HepG2 (cell line): ENCODE data around the gene NOB1. TPM values are rescaled to one million over a fixed set of nuclear protein-coding genes. Genes with fewer than 3 reads are reported as not detected.

Experiments used
- ARID3A ChIP-seq: IDR thresholded peaks from 2 replicates; pipeline ENCODE4 v1.6.1; 2012; ENCODE audit warnings: low read depth, low read length, improper control_type of control experiment
- GTF2F1 ChIP-seq: fragments of 150-350 bp; IDR thresholded peaks from 2 replicates; pipeline ENCODE4 v1.6.1; 2014; ENCODE audit warnings: low read length
- HNRNPLL ChIP-seq: fragments of 200-400 bp; formaldehyde crosslinking; IDR thresholded peaks from 2 replicates; pipeline ENCODE4 v1.6.1; 2017; ENCODE audit warnings: mild to moderate bottlenecking, low read depth, low read length; ENCODE audit not compliant: poor library complexity, severe bottlenecking
- RBM22 ChIP-seq: fragments of 200-400 bp; formaldehyde crosslinking; optimal IDR thresholded peaks from 2 replicates; pipeline ENCODE3; 2017; ENCODE audit warnings: mild to moderate bottlenecking, low read length, moderate library complexity
- RCOR2 ChIP-seq: IDR thresholded peaks from 2 replicates; pipeline ENCODE4 v1.6.1; 2016; ENCODE audit warnings: missing biosample characterization, missing genetic modification reagents
- SALL2 ChIP-seq: sonication (generic); formaldehyde crosslinking; IDR thresholded peaks from 2 replicates; pipeline ENCODE4 v1.8.1; 2023; ENCODE audit warnings: mild to moderate bottlenecking, missing genetic modification reagents, inconsistent platforms
- SOX6 ChIP-seq, 2 experiments: fragments of 450-650 bp in 1 of 2; sonication (generic) in 1 of 2; formaldehyde crosslinking in 1 of 2; IDR thresholded peaks; 2 replicates each; pipeline versions ENCODE4 v1.4.0 to v1.6.1; 2017 to 2020; ENCODE audit warnings: antibody characterized with exemption in 1 of 2, mild to moderate bottlenecking in 1 of 2, missing genetic modification reagents in 1 of 2
- SYNCRIP ChIP-seq: fragments of 200-400 bp; formaldehyde crosslinking; IDR thresholded peaks from 2 replicates; pipeline ENCODE4 v1.6.1; 2018; ENCODE audit warnings: mild to moderate bottlenecking, low read depth, low read length; ENCODE audit not compliant: insufficient read depth
- TAF15 ChIP-seq: fragments of 200-400 bp; formaldehyde crosslinking; IDR thresholded peaks from one replicate; pipeline ENCODE4 v1.6.1; 2018; ENCODE audit warnings: mild to moderate bottlenecking, low read depth, low read length; ENCODE audit not compliant: poor library complexity, severe bottlenecking
- TCF7L2 ChIP-seq: IDR thresholded peaks from 2 replicates; pipeline ENCODE4 v1.6.1; 2011; ENCODE audit warnings: mild to moderate bottlenecking, low read depth, low read length, moderate library complexity
- ZNF280B ChIP-seq: sonication (generic); formaldehyde crosslinking; IDR thresholded peaks from 2 replicates; pipeline ENCODE4 v1.5.0; 2020; ENCODE audit warnings: missing genetic modification reagents, mild to moderate bottlenecking, borderline replicate concordance
- ZNF430 ChIP-seq: sonication (generic); formaldehyde crosslinking; IDR thresholded peaks from 2 replicates; pipeline ENCODE4 v1.9.0; 2021; ENCODE audit warnings: mild to moderate bottlenecking, missing genetic modification reagents
- ZNF441 ChIP-seq: sonication (generic); formaldehyde crosslinking; IDR thresholded peaks from 2 replicates; pipeline ENCODE4 v1.7.0; 2021; ENCODE audit warnings: missing genetic modification reagents, borderline replicate concordance
- ZNF577 ChIP-seq: sonication (generic); formaldehyde crosslinking; IDR thresholded peaks from 2 replicates; pipeline ENCODE4 v1.4.0; 2020; ENCODE audit warnings: mild to moderate bottlenecking, low read depth, missing genetic modification reagents, borderline replicate concordance
- ZNF614 ChIP-seq: IDR thresholded peaks from 2 replicates; pipeline ENCODE4 v1.6.1; 2018; ENCODE audit warnings: missing biosample characterization, missing genetic modification reagents, inconsistent platforms, borderline replicate concordance
- ZNF660 ChIP-seq: sonication (generic); formaldehyde crosslinking; IDR thresholded peaks from 2 replicates; pipeline ENCODE4 v1.5.1; 2020; ENCODE audit warnings: mild to moderate bottlenecking, low read depth, missing genetic modification reagents, borderline replicate concordance
- ZNF891 ChIP-seq: sonication (generic); formaldehyde crosslinking; IDR thresholded peaks from 2 replicates; pipeline ENCODE4 v1.5.0; 2020; ENCODE audit warnings: mild to moderate bottlenecking, missing genetic modification reagents
- ZXDC ChIP-seq: sonication (generic); formaldehyde crosslinking; IDR thresholded peaks from 2 replicates; pipeline ENCODE4 v1.5.0; 2020; ENCODE audit warnings: mild to moderate bottlenecking, missing genetic modification reagents
- polyA plus RNA-seq, 8 experiments: library from polyadenylated mRNA; depleted of rRNA in 3 of 8; stranded (reverse) in 7 of 8; unstranded in 1 of 8; fragments of >200 nt; fragmentation: Illumina TruSeq in 4 of 8; extraction: Trizol in 4 of 8; gene quantifications; 2 replicates each; pipeline versions ENCODE4 v1.2.1 to v1.2.3, GENCODE V29; 2011 to 2016; ENCODE audit warnings: low read depth in 4 of 8, missing spikeins in 1 of 8, mixed read lengths in 1 of 8; ENCODE audit not compliant: insufficient read depth in 1 of 8
- total RNA-seq, 5 experiments: library from RNA; depleted of rRNA; stranded (reverse); fragments of >200 nt; fragmentation: Illumina TruSeq; extraction: Trizol; gene quantifications; 2 replicates each; pipeline ENCODE4 v1.2.3, GENCODE V29; 2016; ENCODE audit warnings: low read depth in 1 of 5
- TF ChIP-seq, protein P1 (sequence below): sonication (generic); formaldehyde crosslinking; IDR thresholded peaks from 2 replicates; pipeline ENCODE4 v1.4.0; 2020; ENCODE audit warnings: low read depth, mild to moderate bottlenecking, missing genetic modification reagents
- TF ChIP-seq, protein P2 (sequence below): IDR thresholded peaks from 2 replicates; pipeline ENCODE4 v1.6.1; 2012; ENCODE audit warnings: inconsistent platforms

NOB1 gene
- total and polyA plus RNA-seq, 2 of the 13 experiments (the other 11 are each of a cell fraction or from before 2014, with no cell fraction given): 47.1 to 162 TPM

DNA sequence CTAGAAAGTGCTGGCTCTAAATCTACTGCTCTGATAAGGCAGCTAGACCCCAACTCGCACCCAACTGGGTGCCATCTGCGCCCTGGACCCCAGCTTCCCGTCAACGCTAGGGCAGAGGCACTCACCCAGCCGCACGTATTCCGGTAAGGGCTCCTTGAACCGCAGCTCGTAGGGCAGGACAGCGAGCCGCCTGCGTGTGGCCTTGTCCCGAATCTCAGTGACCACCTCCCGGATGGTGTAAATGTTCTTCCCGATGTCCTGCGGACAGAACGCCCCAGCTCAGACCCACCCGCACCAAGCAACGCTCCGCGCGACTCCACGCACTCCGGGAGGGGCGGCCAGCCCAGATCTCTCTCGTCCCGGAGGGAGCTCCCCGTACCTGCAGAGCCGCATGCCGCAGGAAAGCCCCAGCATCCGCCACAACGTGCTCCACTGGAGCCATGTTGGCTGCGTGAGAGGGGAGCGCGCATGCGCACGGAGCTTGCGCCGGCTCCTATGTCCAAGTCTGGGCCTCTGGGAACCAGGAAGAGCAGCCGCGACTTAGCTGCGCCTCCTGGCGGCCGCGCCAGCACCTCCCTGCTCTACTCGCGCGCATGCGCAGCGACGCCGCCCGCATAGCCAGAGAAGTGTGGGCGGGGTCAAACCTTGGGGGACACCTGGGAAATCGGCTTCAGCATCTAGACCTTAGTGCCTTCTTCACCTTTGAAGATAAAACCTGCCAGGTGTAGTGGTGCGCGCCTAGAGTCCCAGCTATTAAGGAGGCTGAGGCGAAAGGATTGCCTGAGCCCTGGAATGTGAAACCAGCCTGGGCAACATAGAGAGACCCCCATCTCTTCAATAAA, at the start of gene NOB1 (continued):
- TF ChIP-seq ZNF660: peak; percentile 66; the same call in 1 of the 2 replicates
- TF ChIP-seq ZNF577 (CRISPR knock-in tag): no peak
- no peak for TF ChIP-seq RBM22
- TF ChIP-seq GTF2F1: no peak
- TF ChIP-seq TCF7L2: no peak
- TF ChIP-seq, protein P1, sequence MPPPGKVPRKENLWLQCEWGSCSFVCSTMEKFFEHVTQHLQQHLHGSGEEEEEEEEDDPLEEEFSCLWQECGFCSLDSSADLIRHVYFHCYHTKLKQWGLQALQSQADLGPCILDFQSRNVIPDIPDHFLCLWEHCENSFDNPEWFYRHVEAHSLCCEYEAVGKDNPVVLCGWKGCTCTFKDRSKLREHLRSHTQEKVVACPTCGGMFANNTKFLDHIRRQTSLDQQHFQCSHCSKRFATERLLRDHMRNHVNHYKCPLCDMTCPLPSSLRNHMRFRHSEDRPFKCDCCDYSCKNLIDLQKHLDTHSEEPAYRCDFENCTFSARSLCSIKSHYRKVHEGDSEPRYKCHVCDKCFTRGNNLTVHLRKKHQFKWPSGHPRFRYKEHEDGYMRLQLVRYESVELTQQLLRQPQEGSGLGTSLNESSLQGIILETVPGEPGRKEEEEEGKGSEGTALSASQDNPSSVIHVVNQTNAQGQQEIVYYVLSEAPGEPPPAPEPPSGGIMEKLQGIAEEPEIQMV (CRISPR knock-in tag): peak; percentile 65; the same call in 1 of the 2 replicates
- TF ChIP-seq ZNF430 (CRISPR knock-in tag): peak; percentile 97
- TF ChIP-seq ZNF891: peak; percentile 99
- TF ChIP-seq TAF15: no peak
- TF ChIP-seq ZNF280B: peak; percentile 98
- TF ChIP-seq ARID3A: peak; percentile 63
- TF ChIP-seq SALL2 (CRISPR knock-in tag): peak; percentile 95
- TF ChIP-seq, protein P2, sequence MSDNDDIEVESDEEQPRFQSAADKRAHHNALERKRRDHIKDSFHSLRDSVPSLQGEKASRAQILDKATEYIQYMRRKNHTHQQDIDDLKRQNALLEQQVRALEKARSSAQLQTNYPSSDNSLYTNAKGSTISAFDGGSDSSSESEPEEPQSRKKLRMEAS: peak; percentile 99
- no peak for TF ChIP-seq SYNCRIP
- TF ChIP-seq ZNF614 (CRISPR knock-in tag): peak; percentile 89; the same call in 1 of the 2 replicates
- TF ChIP-seq SOX6 (IDR thresholded peaks at IDR 0.05): no peak
- TF ChIP-seq SOX6 (CRISPR knock-in tag; IDR thresholded peaks at IDR 0.05): peak; percentile 79
- peak; percentile 56; the same call in 1 of the 2 replicates for TF ChIP-seq ZNF441 (CRISPR knock-in tag)
- peak; percentile 89 for TF ChIP-seq HNRNPLL
- no peak; the same call in 1 of the 2 replicates for TF ChIP-seq RCOR2 (CRISPR knock-in tag)
- peak; percentile 95 for TF ChIP-seq ZXDC
